GM12872 (cell line): ENCODE results near the gene SOX8.

Experiments
- TF ChIP-seq, protein P1 (sequence below): IDR thresholded peaks from 3 replicates; pipeline ENCODE4 v1.5.1; 2011; ENCODE audit warnings: low read depth, mild to moderate bottlenecking, low read length, moderate library complexity; ENCODE audit not compliant: insufficient read depth

Gene SOX8

DNA sequence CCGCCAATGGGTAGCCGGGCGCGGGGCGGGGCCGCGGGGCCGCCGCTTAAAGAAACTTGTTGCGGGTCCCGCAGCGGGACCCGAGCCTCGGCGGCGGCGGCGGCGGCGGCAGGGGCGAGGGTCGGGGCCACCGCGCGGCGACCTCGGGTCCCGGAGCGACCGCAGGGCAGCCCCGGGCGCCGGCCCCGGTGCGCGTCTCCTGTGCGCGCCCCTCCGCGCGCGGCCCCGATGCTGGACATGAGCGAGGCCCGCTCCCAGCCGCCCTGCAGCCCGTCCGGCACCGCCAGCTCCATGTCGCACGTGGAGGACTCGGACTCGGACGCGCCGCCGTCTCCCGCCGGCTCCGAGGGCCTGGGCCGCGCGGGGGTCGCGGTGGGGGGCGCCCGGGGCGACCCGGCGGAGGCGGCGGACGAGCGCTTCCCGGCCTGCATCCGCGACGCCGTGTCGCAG, at the start of gene SOX8:
SOX8 (plus strand) TSS at position 76 of the 450 bp plus-strand sequence; CDS start at position 229, 153 bp downstream.
- TF ChIP-seq, protein P1, sequence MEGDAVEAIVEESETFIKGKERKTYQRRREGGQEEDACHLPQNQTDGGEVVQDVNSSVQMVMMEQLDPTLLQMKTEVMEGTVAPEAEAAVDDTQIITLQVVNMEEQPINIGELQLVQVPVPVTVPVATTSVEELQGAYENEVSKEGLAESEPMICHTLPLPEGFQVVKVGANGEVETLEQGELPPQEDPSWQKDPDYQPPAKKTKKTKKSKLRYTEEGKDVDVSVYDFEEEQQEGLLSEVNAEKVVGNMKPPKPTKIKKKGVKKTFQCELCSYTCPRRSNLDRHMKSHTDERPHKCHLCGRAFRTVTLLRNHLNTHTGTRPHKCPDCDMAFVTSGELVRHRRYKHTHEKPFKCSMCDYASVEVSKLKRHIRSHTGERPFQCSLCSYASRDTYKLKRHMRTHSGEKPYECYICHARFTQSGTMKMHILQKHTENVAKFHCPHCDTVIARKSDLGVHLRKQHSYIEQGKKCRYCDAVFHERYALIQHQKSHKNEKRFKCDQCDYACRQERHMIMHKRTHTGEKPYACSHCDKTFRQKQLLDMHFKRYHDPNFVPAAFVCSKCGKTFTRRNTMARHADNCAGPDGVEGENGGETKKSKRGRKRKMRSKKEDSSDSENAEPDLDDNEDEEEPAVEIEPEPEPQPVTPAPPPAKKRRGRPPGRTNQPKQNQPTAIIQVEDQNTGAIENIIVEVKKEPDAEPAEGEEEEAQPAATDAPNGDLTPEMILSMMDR, result no peak

DNA sequence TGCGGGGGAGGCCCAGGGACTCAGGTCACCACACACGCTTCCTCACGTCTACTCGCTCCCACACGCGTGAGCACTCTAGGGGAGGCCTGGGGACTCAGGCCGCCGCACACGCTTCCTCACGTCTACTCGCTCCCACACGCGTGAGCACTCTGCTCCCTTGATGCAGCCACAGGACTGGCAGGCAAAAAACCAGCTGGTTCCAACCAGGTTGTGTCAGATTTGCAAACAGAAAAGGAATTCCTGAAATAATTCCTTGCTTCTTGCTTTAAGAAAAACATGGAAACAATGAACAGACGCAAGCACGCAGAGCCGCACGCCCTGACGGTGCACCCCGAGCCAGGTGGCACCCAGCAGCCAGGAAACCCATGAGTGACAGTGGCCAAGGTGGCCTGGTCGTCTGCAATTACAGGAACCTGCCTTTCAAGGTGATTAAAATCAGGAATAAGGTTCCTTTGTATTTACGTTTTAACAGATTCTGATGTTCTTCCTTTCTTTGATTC, 48.7 kb upstream of the SOX8 start:
- TF ChIP-seq, protein P1, result no peak

DNA sequence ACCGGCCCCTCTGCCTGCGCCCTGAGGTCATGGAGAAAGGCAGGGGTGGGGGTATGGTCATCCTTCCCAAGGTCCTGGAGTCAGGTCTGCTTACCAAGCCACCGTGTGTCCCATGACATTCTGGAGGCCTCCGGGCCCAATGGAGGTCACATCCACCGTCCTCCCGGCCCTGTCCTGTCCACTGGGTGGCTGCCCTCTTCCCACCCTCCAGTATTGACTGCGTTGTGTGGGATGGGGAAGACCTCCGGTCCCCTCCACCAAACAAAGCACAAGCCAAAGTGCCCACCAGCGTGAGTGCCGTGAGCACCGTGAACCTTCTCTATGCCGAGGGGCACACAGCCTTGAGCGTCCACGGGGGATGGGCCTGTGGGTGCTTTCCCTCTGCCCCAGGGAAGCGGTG, 48.0 kb upstream of the SOX8 start:
- TF ChIP-seq, protein P1, result no peak

DNA sequence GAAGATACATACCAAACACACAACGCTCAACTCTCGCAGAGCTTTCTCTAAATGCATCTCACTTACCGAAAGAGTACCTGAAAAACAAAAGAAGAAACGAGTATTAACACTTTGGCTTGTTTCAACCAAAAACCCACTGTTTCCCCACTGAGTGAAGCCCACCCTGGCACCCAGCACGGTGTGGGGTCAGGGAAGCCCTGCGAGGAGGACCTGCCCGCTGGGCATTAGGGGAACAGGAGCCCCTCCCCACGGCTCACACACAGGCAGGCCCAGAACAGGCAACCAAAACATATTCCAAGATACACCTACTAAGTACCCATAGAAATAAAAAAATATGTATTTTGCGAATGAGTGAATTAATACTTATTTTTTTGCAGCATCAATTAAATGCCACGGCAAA, 47.4 kb upstream of the SOX8 start:
- TF ChIP-seq, protein P1, result no peak

DNA sequence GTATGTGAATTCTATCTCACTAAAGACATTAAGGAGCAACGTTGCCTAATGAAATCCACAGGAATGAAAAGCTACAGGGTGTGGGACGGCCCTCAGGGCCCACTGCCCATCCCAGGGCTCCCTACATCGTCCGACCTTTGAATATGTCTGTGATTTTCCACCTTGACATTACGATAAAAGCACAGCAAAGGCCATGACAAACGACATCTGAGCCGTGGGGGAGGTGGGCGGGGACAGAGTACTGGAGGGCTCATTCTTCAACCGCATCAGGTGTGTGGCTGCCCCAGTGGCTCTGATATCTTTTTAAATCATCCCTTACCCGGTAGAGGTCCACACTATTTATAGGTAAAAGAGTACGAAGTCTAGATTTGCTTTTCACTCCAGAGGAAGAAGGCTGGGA, 45.9 kb upstream of the SOX8 start:
- TF ChIP-seq, protein P1, result no peak

DNA sequence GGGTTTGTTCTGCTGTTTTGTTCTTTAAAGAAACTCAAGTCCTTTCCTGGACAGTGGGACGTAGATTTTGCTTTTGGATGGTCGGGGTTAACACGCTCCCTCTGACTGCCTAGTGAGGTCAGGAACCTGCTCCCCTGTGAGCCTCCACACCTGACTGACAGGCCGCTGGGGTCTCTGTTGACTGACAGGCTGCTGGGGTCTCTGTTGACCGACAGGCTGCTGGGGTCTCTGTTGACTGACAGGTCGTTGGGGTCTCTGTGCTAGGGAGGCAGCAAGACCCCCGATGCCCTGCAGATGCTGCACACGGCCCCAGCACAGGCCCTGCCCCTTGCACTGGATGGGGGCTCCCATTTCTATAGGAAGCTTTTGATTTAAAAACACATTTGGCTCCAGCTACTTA, 44.3 kb upstream of the SOX8 start:
- TF ChIP-seq, protein P1, result no peak

DNA sequence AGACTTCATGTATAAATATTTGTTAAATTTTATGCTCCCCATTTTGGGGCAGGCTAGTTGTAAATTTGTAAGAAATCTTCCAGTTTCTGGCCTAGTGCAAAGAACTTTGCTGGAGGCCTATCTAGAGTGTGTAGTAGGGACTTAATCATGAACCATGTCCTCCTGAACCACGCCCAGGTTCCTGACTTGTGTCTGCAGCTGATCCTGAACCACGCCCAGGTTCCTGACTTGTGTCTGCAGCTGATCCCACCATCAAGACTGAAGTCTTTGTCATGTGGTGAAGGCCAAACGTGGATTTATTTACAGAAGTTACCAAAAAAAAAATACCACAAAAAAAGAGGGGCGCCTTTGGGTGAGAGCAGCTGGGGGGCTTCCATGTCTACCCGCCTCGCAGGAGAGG, 43.8 kb upstream of the SOX8 start:
- TF ChIP-seq, protein P1, result no peak
